Choroid plexus epithelial cell (primary cell): ENCODE measurements around the gene CLCF1.
A peak's percentile ranks its signal among the peaks of the same experiment; 100 is the strongest.

Experiments used
- DNase-seq: peaks from one replicate; pipeline ENCODE4 v3.0.0-alpha.2; 2010; ENCODE audit warnings: low read depth
- H3K4me3 ChIP-seq: 2 replicates; pipeline ENCODE4 v1.5.1; 2011; ENCODE audit warnings: low read depth, mild to moderate bottlenecking, control low read depth, low read length, moderate library complexity
- TF ChIP-seq, protein P1 (sequence below): conservative IDR thresholded peaks from 2 replicates; pipeline ENCODE4 v1.5.1; 2011; ENCODE audit warnings: low read depth, mild to moderate bottlenecking, control low read depth, inconsistent platforms, low read length, moderate library complexity

The CLCF1 gene

DNA sequence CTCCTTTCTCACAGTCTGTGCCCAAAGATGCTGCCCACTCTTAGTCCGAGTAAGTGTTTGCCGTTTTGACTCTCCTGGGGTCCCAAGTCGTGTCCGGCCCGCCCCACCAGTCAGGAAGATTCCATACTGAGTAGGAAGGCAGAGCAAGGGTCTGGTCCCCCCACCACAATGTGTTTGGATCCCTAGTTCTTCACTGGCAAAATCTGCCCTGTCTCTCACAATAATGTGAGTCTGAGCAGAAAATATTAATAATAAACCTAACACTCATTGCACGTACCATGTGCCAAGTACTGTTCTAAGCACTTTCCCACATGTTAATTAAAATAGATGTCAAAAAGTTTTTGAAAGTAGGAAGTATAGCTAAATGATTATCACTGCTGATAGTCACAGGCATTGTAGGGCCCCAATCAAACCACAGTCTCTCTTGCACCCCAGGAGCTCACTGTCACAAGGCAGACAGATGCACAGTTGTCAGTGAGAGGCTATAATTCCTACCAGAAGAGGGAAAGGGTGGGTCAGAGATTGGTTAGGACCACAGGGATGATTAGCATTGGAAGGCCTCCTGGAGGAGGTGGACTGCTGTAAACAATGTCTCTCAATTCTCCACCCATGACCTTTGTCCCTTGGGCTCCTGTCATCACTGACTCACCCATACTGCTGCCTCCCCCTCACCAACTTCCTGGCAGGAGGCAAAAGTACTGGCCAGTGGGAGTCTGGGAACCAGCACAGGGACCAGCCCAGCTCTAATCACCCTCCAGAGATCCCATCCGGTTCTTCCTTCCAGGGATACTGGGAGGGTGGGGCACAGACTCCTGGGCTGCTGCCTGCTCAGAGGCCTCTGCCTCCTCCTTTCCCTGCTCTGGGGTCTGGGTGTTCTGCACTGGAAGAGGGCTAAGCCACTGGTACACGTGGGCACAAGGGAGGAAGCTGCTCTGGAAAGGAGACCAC lies 19.0 kb downstream of the CLCF1 start:
- peak overlapping the region; percentile 90 for H3K4me3 ChIP-seq
- peak; percentile 84 for DNase-seq
- TF ChIP-seq, protein P1, sequence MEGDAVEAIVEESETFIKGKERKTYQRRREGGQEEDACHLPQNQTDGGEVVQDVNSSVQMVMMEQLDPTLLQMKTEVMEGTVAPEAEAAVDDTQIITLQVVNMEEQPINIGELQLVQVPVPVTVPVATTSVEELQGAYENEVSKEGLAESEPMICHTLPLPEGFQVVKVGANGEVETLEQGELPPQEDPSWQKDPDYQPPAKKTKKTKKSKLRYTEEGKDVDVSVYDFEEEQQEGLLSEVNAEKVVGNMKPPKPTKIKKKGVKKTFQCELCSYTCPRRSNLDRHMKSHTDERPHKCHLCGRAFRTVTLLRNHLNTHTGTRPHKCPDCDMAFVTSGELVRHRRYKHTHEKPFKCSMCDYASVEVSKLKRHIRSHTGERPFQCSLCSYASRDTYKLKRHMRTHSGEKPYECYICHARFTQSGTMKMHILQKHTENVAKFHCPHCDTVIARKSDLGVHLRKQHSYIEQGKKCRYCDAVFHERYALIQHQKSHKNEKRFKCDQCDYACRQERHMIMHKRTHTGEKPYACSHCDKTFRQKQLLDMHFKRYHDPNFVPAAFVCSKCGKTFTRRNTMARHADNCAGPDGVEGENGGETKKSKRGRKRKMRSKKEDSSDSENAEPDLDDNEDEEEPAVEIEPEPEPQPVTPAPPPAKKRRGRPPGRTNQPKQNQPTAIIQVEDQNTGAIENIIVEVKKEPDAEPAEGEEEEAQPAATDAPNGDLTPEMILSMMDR: peak; percentile 44

DNA sequence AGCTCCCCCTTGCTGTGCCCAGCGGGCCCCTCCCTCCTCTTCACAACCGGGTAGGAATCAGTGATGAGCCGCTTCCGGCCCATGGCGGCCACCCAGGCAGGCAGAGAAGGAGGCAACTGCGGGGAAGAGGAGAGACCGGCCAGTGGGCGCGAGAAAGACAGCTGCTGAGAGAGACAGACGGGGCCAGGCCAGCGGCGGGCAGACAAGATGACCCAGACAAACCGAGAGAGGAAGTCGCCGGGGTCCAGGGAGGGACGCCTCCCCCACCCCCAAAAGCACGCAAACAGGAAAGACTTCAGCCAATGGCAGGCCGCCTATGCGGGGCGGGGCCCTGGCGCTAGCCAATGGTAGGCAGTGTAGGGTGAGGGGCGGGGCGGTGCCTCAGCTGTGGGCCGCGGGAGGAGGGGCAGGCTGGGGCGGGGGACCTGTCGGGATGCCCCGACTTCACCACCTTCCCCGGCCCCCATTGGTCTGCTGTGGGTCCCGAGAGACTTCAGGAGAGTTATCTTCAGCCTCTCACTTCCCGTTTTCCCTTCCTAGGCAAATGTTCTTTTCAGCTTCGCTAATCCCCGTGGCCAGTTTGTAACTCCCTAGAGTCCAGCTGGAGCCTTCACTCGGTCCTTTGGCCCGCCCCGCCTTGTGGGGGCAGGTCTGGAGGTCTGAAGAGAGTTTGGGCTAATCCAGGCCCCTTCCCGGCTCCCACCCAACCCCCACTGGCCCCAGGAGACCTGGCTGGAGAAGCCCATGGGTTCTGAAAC lies 19.9 kb downstream of the CLCF1 start, which contains the start of gene POLD4:
POLD4 (minus strand) TSS at position 230 of the 758 bp plus-strand sequence; CDS start at position 83, 147 bp downstream.
- DNase-seq: peak; percentile 96
- TF ChIP-seq, protein P1: no peak
- peak within 1 kb of the TSS; percentile 90 for H3K4me3 ChIP-seq

DNA sequence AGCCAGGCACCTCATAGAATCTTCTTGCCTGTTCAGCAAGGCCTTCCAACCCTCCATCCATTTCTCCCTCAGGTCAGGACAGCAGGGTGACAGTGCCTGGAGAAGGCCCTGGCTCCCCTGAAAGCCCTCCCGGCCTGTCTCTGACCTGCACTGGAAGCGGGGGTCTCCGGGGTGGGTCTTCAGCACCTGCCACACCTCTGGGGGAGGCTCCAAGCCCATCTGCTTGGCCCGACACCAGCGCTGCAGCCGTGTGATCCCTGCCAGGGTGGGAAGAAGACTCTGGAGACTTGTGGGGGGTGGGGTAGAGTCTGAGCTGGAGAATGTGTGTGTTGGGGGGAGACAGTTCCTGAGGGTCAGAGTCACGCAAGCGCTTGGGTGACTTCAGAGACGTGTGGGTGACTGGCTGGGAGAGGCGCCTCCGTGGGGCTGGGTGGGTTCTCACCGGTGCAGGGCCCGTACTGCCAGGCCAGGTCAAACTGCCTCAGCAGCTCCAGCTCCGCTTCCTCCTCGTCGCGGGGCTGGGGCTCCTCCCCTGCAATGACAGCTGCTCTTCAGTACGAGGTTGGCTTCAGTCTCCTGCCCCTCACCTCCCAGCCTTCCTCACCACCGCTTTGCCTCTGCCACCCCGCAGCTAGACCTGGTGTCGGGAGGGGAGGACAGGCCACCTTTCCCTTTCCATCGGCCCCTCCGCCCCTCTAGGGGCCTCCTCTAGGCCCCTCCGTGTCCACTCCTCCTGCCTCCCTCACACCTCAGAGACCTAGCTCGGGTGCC lies 20.7 kb downstream of the CLCF1 start:
- TF ChIP-seq, protein P1: no peak
- DNase-seq: no peak
- H3K4me3 ChIP-seq: peak overlapping the region; percentile 90

DNA sequence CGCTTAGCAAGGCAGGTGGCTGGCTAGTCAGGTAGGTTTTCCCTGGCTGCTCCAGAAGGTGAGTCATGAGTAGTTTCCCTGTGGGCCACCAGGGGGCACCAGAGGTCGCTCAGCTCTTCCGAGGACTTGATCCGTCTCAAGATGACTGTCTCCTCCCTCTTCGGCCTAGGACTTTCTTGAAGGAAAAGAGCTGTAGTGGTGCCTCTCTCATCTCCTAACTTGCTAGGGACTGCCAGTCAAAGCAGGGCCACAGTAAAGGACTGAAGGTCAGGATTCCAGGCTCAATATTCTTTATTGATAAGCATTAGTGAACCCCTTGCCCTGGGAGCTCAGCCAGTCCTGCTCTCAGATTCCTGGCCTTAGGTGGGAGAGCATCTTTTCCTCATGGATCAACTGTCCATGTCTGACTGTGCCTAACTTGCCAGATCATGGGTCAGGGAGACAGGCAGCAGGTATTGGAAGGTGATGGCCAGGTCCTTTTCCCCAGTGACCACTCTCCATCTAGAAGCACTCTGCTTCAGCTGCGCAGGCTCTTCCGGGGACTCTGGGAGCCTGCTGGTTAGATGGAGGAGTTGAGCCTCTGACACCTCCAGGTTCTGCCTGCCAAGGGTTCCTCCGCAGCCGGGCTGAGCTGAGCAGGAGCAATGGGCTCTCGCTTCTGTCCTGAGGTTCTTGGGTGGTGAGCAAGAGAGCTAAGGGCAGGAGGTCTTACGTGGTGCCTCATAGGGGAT lies 22.0 kb downstream of the CLCF1 start:
- DNase-seq: peak; percentile 86
- H3K4me3 ChIP-seq: no peak overlapping the region
- TF ChIP-seq, protein P1: peak; percentile 90

DNA sequence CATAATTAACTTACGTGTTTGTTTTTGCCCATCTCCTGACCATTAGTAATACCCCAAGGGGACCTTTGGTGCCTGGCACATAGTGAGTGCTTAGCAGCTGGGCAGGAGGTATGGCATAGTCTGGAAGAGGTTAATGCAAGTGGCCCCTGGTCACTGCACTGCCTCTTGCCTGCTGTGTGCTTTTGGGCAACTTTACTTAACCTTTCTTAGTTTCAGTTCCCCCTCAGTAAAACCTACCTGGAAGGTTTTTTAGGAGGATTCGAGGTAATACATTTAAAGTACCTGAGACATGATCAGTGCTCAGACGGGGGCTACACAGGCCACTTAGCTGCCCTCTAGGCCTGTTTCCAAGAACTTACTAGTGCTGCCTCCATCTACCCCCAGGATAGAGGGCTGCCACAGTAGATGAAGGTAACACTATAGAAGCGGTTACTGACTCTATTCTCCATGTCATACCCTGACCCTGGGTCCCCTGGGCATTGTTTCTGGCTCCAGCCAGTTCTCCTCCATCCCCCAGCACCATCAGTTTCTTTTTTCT lies 23.4 kb downstream of the CLCF1 start:
- no peak for DNase-seq
- H3K4me3 ChIP-seq: no peak overlapping the region
- TF ChIP-seq, protein P1: no peak

DNA sequence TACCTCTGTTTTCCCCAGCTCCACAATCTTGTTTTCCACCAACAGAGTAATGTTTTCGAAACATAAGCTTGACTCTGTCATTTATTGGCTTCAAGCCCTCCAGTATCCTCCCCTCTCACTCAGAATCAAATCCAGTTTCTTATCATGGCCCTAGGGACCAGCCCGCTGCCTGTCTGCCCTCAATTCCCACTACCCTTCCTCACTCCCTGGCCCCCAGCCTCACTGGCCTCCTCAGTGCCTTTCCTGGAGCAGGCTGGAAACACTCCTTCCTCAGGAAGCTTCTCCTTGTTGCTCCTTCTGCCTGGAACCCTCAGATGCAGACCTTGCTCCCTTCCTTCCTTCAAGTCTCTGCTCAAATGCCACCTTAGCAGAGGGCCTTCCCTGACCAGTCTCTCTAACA lies 23.9 kb downstream of the CLCF1 start:
- no peak for DNase-seq
- no peak overlapping the region for H3K4me3 ChIP-seq
- TF ChIP-seq, protein P1: no peak
